Right lobe of liver (tissue), 4 donors: Measurements from ENCODE around the gene SCMH1.
A peak's percentile ranks its signal among the peaks of the same experiment; 100 is the strongest.

Experiments
- CTCF ChIP-seq, 4 donors: fragments of 200-600 bp in 3 of 4; fragments of 450-650 bp in 1 of 4; IDR thresholded peaks; one replicate each; pipeline versions ENCODE4 v1.5.1 to v1.8.0; 2016 to 2022; ENCODE audit warnings: antibody characterized with exemption in 4 of 4, mild to moderate bottlenecking in 2 of 4
- POLR2A ChIP-seq: fragments of 450-650 bp; IDR thresholded peaks from one replicate; pipeline ENCODE4 v1.6.1; 2017; ENCODE audit warnings: antibody characterized with exemption, mild to moderate bottlenecking
- donor health status: DM: no; HTN: no; CAD: no.
- donor health status: DM: no; HTN: no; CAD: no.
- donor health status: DM: no; HTN: yes; CAD: no.

- TF ChIP-seq CTCF (IDR thresholded peaks at IDR 0.05) (no peak), POLR2A (peak; percentile 91)
These were observed 755 bp downstream of the SCMH1 start for GRCh38 chr1:41241354-41241748.
